Panc1 (cell line): ENCODE measurements around the gene CREB5.

Experiments
- CTCF ChIP-seq: fragments of 450-650 bp; IDR thresholded peaks from 2 replicates; pipeline ENCODE4 v1.5.1; 2017; ENCODE audit warnings: mild to moderate bottlenecking
- POLR2AphosphoS5 ChIP-seq: IDR thresholded peaks from 2 replicates; pipeline ENCODE4 v1.6.1; 2012; ENCODE audit warnings: mild to moderate bottlenecking, low read depth, low read length, moderate library complexity
- TCF7L2 ChIP-seq: IDR thresholded peaks from 2 replicates; pipeline ENCODE4 v1.6.1; 2011; ENCODE audit warnings: mild to moderate bottlenecking, low read depth, low read length, inconsistent platforms

- TF ChIP-seq CTCF (no peak), POLR2AphosphoS5 (no peak), TCF7L2 (no peak)
Measured at GRCh38 chr7:28700096-28700495, 287.8 kb downstream of the CREB5 start.
